Measurements from ENCODE around the gene KRTAP4-16.

DNA sequence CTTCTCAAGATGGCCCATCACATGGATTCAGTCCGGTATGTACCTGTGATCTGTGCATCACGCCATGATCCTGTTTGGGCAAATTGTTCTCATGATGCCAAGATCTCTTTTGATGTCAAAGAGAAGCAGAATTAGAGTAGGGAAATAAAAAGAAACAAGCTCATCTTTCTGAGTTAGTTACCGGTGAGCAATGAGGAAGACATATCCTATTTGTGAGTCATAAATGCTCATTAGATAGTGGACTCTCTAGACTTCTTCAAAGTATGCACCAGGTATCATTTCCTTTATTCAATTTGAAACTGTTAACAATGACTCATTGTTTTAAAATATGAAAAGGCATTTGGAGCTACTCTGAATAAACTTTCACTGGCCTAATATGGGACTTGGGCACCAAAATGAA, 30.0 kb upstream of the KRTAP4-16 start:
- TF ChIP-seq POLR2A (IDR thresholded peaks at IDR 0.05; ENCODE audit: low read depth, low read length) (no peak), EZH2 (IDR thresholded peaks at IDR 0.05; ENCODE audit: borderline replicate concordance, low read depth, low read length, severe bottlenecking) (no peak), CTCF (IDR thresholded peaks at IDR 0.05; ENCODE audit: extremely low read depth in 1 of 2, insufficient read depth in 1 of 2, low read depth in 1 of 2, low read length in 2 of 2) (no peak), POLR2AphosphoS5 (IDR thresholded peaks at IDR 0.05; ENCODE audit: insufficient read depth, low read depth, low read length) (no peak), JUN (IDR thresholded peaks at IDR 0.05; ENCODE audit: borderline replicate concordance, insufficient read depth, insufficient read length, low read depth) (no peak), GATA2 (IDR thresholded peaks at IDR 0.05; ENCODE audit: insufficient read depth, insufficient read length, low read depth, low read length) (no peak), MYC (IDR thresholded peaks at IDR 0.05; ENCODE audit: low read depth, low read length) (no peak)
- TF ChIP-seq, protein P1, sequence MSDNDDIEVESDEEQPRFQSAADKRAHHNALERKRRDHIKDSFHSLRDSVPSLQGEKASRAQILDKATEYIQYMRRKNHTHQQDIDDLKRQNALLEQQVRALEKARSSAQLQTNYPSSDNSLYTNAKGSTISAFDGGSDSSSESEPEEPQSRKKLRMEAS (IDR thresholded peaks at IDR 0.05; ENCODE audit: insufficient read depth, insufficient read length), result no peak
